HG03135 (cell line): Measurements from ENCODE around the gene LRRN4.

Experiments
- ATAC-seq: cut with Tn5 transposase; IDR thresholded peaks from one replicate; pipeline ENCODE4 v1.9.1; 2021; ENCODE audit warnings: mild to moderate bottlenecking, moderate library complexity; ENCODE audit not compliant: unreplicated experiment

Gene LRRN4

DNA sequence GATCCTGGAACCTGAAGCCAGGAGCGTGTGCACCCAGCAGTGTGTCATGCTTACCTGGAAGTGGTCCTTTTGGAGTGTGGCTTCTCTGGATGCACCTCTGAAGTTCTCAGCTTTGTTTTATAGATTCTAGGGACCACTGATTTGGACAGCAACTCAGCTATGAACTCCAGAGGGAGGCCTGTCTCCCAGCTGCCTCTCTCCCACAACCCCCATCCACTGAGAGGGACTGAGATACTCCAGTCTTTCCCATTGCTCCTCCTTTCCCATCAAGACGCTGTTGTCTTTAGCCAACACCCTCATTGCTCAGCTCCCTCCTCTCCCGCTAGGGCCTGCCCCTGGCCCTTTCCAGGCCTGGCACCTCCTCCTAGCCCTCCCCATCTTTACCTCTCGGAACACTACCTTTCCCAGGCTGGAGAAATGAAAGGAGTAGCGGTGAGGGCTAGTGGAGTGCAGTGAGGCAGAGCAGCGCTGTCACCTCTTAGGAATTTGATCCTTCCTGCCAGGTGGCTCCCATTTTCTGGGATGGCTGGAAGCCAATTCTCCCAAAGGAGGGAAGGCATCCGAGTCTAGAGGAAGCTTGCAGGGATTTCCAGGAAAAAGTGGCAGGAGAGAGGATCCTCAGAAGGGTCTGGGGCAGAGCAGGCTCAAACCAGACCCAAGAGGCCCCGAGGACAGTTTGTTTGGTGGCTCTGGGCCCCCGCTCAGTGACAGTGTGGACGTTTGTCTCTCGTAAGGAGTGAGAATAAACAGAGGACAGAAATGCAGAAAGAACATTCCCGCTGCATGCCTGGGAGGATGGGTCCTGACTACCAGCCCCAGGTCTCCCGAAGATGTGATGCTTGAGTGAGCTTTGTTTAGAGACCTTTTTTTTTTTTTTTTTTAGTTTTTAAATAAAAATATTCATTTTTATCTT is at the start of gene LRRN4:
TSS of gene LRRN4 (minus strand) at position 285 of the 913 bp plus-strand sequence. CDS start 1,261 bp downstream, outside the sequence.
- no peak for ATAC-seq

DNA sequence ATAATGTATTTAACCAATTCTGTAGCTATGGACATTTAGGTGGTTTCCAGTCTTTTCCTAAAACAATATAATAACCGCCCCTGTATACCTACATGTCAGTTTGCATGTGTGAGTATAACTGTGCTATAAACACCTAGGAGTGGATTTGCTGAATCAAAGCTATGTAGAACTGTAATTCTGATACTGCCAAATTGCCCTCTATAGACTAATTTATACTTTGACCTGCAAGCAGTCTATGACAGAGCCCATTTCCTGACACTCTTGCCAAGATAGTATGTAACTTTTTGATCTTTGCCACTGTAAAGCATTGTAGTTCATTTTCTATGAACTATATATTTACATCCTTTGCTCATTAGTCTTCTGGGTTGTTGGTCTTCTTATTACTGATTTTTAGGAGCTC is 49.4 kb upstream of the LRRN4 start:
- no peak for ATAC-seq

- no peak for ATAC-seq
Observed at GRCh38 chr20:6101346-6101745, 47.5 kb upstream of the LRRN4 start.

DNA sequence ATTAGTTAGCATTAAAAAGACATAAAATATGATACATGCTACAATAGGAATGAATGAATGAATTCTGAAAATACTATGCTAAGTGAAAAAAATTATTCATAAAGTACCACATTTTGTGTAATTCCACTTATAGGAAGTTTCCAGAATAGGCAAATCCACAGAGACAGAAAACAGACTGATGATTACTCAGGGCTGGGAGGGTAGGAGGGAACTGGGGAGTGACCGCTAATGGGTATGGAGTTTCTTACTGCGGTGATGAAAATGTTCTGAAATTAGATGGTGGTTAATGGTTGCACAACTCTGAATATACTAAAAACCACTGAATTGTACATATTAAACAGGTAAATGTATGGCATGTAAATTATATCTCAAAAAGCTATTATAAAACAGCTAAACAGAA is 46.4 kb upstream of the LRRN4 start:
- no peak for ATAC-seq

- no peak for ATAC-seq
Observed at GRCh38 chr20:6099819-6100218, 46.0 kb upstream of the LRRN4 start.

DNA sequence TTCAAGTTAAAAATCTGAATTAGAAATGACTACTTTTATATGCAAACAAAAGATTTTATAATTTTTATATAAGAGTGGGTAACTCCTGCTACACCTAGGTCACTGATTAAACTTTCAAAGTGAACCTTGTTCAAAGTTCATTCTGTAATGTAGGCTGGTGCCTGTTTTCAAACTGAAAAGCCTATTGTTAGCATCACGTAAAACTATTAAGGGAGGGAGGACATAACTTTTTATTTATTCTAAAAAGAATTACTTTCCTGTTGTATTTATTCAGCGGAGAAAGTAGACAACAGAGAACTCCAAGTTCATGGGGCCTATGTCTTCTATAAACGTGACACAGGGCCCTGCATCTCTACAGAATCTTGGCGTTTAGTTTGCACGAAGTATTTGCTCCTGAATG is 41.5 kb upstream of the LRRN4 start:
- ATAC-seq, result no peak

- no peak for ATAC-seq
Observed at GRCh38 chr20:6094565-6094964, 40.7 kb upstream of the LRRN4 start.

DNA sequence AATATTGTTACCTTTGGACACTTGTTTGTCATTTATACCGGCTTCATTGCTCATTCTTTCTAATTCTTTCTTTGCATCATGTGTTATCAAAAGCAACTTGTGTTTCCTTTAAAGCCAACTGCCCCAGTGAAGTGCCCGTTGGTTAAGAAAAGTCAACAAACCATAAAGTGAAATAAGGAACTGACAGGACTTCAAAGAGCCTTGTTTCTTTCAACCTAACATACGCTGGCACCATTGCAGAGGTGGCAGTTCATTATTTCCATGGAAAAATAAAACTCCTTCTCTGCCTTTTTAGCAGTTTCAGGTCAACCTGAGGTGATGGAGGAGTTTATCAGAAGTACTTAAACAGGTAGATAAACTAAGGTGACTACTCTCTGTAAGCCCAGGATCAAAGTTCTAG is 40.2 kb upstream of the LRRN4 start:
- ATAC-seq, result no peak

- ATAC-seq, result no peak
Observed at GRCh38 chr20:6091661-6092060, 37.8 kb upstream of the LRRN4 start.

DNA sequence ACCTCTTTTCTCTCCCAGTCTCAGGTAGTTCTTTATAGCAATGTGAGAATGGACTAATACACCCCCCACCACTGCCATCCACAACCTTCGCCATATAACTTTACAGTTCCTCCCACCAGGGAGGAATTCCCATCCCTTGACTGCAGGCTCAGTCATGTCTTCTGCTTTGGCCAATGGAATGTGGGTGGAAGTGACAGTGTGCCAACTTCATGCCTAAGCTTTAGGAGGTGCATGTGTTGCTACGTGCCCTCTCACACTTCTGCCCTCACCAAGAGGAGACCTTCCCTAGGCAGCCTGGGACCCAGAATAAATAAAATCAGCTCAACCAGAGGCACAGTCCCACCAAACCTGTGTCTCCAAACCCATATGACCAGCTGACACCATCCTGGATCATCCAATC is 33.0 kb upstream of the LRRN4 start:
- ATAC-seq, result no peak

- no peak for ATAC-seq
Observed at GRCh38 chr20:6083926-6084325, 30.1 kb upstream of the LRRN4 start.

DNA sequence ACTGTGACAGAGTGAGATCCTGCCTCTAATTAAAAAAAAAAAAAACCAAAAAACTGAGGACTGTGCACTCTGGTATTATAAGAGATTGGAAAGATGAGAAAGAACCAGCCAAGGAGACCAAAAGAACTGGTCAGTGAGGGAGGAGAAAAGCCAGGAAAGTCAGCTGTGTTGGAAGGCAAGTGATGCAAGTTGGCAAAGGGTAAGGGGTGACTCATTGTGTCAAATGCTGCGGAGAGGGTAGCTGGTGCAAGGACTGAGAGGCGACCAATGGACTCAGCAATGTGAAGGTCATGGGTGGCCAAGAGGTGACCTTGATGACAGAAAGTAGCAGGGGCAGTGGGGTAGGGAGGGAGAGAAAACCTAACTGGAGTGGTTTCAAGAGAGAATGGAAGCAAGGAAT is 27.4 kb upstream of the LRRN4 start:
- no peak for ATAC-seq

DNA sequence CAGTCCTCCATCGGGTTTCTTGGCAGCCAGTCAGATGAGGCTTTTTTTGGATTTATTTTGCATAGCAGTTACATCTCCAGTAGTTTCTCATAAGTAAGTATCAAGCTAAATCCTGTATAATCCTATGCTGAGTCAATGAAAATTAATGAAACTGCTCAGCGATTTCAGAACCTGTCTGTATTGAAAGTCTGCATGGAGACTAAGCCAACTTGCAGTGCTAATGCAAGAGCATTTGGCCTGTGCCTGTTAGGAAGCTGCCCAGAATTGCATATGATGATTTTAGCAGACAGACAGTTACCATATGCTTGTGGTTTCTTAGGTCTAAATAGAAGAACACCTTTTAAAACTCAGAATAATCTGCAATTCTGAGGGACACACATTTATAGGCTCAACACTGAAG is 25.2 kb upstream of the LRRN4 start:
- no peak for ATAC-seq

DNA sequence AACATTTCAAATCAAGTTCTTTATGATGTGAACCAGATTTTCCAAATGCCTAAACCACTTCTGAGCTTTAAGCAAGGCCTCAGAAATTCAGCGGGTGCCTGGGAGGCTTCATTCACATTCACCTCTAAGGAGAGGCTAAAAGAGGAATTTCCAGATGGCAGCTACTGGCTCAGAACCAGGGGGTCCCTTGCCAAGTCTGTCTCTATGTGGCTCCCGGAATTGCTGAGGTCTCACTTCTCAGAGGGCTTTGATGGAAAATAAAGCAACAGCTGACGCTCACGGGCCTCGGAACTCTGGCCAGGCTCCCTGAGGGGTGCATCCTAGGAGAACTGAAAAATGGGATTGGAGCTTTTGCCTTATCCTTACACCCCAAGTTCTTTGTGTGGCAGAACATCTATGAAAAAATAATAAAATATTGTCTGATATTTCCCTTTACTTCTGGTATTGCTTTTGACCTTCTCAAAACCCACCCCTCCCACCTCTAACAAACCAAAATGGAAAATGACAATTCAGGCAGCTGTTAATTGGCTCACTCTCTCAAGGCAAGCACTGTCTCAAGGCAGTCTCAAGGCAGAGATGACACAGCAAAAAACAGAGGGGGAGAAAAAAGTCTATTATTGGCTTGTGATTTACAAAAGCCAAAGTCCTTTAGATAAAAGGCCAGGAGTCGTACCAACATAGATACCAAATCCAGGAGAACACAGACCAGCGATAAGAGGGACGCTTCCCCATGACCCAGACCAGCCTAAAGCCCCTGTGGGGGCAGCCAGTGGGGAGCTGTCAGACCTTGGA is 21.8 kb upstream of the LRRN4 start:
- no peak for ATAC-seq

DNA sequence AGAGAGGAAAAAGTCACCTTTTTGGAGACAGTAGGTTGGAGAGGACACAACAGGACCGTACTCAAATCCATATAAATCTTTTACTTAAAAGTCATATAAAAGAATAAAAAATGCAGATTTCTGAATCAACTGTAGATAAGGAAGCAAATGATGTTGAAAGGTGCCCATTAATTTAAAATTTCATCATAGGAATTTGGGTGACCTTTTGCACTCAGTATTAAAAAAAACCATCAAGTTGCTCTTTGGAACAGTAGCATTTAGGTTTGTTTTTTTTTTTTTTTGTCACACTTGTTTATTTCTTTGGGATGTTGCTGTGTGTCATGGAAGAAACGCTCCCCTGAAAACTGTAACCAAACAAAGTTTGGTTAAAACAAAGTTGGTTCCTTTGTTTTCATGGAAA is 20.9 kb upstream of the LRRN4 start:
- ATAC-seq, result no peak

DNA sequence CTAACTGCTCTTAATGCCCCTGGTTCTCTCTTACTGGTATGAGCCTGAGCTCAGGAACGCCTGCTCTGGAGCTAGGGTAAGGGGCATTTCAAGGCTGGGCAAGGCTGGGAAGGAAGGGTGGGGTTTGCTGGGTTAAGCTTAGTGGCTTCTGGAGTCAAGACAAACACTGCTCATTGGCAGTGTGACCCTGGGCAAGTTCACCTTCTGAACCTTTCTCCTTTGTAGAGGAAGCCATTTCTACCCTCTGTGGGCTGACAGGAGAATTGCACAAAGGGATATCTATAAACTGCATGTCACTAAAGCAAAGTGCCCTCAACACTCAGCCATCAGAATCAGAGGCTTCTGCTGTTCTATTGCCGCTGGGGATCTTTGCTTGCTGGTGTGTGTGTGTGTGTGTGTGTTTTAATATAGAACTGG is 20.3 kb upstream of the LRRN4 start:
- ATAC-seq, result no peak

- ATAC-seq, result no peak
Observed at GRCh38 chr20:6070829-6071695, 17.2 kb upstream of the LRRN4 start.

- ATAC-seq, result no peak
Observed at GRCh38 chr20:6069669-6070068, 15.8 kb upstream of the LRRN4 start.

GRCh38 chr20:6067763-6068318 is 14.0 kb upstream of the LRRN4 start:
- ATAC-seq, result no peak

- no peak for ATAC-seq
Observed at GRCh38 chr20:6066582-6066981, 12.7 kb upstream of the LRRN4 start.

- ATAC-seq, result no peak
Observed at GRCh38 chr20:6061544-6061943, 7.7 kb upstream of the LRRN4 start.
